HG03025 (cell line): ENCODE measurements around the gene METTL9.
"Not testable (repeated sequence)": the region's sequence is repeated elsewhere in the genome, so short reads cannot be mapped to it uniquely, and the experiment has no call there.

Experiments
- ATAC-seq: cut with Tn5 transposase; IDR thresholded peaks from one replicate; pipeline ENCODE4 v1.9.1; 2021; ENCODE audit warnings: mild to moderate bottlenecking, moderate library complexity; ENCODE audit not compliant: unreplicated experiment, low FRiP score

METTL9 gene

GRCh38 chr16:21654466-21654865 is 55.1 kb downstream of the METTL9 start:
- no peak for ATAC-seq

- ATAC-seq = no peak
These were observed 55.5 kb downstream of the METTL9 start for GRCh38 chr16:21654881-21655280.

- no peak for ATAC-seq
These were observed 57.7 kb downstream of the METTL9 start for GRCh38 chr16:21656795-21657768.

- ATAC-seq = no peak
These were observed 59.7 kb downstream of the METTL9 start for GRCh38 chr16:21659124-21659523.

DNA sequence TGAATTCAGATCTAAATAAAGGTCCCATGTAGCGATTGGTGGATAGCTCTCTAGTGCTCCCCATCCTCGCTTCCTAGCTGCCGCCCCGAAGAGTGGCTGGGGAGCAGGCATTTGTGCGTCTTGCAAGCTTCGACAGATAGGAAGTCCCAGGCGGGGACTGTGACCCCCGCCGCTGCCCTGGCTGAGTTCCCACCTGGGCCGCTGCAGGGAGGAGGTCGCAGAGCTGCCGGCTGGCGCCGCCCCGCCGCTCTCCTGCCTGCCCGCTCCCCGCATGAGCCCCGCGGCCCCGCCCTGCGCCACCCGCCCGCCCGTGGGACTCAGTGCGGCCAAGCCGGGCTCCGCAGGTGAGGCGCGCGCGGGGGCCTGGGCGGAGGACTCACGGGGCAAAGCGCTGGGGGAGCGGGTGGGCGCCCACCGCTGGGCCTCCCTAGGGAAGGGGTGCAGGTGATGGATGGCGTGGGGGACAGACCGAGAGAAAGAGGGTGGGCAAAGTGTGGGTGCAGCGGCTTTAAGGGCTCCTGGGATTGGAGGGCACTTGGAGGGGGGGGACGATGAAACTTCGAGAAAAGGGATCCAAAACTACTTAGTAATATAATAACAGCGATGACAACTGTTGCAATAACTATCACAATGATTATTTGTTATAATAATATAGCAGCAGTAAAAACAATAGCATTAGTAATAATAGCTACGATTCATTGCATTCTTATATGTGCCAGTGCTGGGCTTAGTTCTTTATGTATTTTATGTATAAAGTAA is 64.7 kb downstream of the METTL9 start, which contains the start of gene OTOA:
Gene OTOA, plus strand, starts transcription at position 80 of the 759 bp plus-strand sequence. CDS start 14,547 bp downstream, outside the sequence.
- no peak for ATAC-seq

DNA sequence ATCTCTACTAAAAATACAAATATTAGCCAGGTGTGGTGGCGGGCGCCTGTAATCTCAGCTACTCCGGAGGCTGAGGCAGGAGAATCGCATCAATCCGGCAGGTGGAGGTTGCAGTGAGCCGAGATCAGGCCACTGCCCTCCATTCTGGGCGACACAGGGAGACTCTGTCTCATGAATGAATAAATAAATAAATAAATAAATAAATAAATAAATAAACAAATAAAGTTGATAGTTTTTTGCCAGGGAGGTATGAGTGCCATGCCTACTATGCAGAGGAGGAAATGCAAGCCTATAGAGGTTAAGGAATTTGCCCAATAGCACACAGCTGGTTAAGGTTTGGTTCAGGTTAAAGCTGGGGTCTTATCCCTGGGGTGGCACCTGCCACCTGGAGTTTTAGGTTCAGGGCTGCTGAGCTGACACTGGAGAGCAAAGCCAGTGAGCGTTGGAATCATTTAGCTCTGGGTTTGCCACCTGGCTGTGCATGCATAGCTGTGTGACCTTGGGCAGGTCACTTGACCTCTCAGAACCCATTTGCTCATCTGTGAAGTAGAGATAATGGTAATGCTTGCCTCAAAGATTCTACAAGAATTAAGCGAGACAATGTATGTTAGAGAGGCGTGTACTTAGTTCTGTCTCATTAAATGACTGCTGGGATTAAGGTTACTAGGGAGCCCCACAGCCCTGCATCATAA is 65.6 kb downstream of the METTL9 start:
- ATAC-seq = no peak

GRCh38 chr16:21666772-21667171 is 67.4 kb downstream of the METTL9 start:
- ATAC-seq = no peak

DNA sequence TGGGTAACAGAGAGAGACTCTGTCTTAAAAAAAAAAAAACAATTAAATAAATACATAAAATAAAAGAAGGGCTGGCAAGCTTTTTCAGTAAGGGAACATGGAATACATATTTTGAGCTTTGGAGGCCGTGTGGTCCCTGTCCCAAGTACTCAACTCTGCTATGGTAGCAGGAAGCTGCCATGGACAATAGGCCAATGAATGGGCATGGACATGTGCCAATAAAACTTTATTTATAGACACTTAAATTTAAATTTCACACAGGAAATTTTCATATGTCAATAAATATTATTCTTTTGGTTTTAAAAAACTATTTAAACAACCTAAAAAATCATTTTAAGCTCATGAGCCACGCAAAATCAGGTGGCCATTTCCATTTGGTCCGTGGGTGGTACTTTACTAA is 68.2 kb downstream of the METTL9 start:
- ATAC-seq = no peak

- no peak for ATAC-seq
These were observed 74.1 kb downstream of the METTL9 start for GRCh38 chr16:21673469-21673868.

DNA sequence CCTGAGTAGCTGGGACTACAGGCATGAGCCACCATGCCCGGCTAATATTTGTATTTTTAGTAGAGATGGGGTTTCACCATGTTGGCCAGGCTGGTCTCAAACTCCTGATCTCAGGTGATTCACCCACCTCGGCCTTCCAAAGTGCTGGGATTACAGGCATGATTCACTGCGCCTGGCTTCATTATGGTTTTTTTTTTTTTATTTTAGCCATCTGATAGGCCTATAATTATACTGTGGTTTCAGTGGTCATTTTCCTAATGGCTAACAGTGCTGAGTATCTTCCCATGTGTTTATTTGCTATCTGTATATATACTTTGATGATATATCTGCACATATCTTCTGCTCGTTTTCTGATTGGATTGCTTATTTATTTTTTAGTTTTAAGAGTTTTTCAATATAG is 75.1 kb downstream of the METTL9 start:
- not testable (repeated sequence) for ATAC-seq

DNA sequence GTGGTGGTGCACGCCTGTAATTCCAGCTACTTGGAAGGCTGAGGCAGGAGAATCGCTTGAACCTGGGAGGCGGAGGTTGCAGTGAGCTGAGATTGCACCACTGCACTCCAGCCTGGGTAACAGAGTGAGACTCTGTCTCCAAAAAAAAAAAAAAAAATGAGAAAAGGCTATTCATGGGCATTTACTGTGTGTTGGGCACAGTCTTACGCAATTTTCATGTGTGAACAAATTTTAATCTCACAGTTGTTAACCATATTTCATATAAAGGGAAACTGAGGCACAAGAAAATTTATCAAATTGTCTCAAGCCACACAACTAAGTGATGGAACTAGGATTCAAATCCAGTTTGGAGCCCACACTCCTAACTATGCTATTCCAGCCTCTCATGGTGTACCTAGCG is 81.3 kb downstream of the METTL9 start:
- ATAC-seq = not testable (repeated sequence)

DNA sequence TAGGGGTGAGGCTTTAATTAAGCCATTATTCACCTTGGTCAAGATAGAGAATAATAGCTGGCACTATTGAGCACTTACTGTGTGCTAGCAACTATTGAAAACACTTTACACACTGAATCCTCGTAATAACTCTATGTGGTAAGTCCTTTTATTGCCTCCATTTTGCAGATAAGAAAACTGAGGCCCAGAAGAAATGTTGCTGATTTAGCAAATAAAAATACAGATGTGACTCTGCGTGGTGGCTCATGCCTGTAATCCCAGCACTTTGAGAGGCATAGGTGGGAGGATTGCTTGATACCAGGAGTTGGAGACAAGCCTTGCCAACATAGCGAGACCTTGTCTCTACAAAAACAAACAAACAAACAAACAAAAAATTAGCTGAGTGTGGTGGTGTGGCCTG is 83.8 kb downstream of the METTL9 start:
- no peak for ATAC-seq

DNA sequence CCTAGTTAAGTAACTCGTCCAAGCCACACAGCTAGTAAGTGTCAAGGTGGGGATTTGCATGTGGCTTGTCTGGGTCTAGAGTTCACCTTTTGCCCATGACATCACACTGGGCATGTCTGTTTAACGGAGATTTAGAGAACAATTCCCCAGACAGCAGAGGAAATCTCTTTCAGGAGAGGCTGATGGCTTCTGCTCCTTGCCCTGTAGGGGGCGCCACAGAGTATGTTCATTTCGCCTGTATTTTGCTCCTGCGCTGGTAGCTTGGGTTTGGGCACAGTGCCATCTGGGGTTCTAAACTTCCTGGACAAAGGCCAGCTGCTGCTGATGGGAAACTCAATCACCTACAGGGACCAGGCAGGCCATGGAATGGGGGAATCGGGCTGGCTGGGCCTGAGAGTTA is 84.8 kb downstream of the METTL9 start:
- no peak for ATAC-seq

GRCh38 chr16:21685034-21685455 is 85.7 kb downstream of the METTL9 start:
- no peak for ATAC-seq

GRCh38 chr16:21689107-21689506 is 89.7 kb downstream of the METTL9 start:
- no peak for ATAC-seq

DNA sequence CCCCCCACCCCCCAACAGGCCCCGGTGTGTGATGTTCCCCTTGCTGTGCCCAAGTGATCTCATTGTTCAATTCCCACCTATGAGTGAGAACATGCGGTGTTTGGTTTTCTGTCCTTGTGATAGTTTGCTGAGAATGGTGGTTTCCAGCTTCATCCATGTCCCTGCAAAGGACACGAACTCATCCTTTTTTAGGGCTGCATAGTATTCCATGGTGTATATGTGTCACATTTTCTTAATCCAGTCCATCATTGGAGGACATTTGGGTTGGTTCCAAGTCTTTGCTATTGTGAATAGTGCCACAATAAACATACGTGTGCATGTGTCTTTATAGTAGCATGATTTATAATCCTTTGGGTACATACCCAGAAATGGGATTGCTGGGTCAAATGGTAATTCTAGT is 91.6 kb downstream of the METTL9 start:
- ATAC-seq = not testable (repeated sequence)

- no peak for ATAC-seq
These were observed 95.2 kb downstream of the METTL9 start for GRCh38 chr16:21694609-21695008.

GRCh38 chr16:21697032-21697431 is 97.7 kb downstream of the METTL9 start:
- no peak for ATAC-seq

- ATAC-seq = no peak
These were observed 99.0 kb downstream of the METTL9 start for GRCh38 chr16:21698169-21699032.

DNA sequence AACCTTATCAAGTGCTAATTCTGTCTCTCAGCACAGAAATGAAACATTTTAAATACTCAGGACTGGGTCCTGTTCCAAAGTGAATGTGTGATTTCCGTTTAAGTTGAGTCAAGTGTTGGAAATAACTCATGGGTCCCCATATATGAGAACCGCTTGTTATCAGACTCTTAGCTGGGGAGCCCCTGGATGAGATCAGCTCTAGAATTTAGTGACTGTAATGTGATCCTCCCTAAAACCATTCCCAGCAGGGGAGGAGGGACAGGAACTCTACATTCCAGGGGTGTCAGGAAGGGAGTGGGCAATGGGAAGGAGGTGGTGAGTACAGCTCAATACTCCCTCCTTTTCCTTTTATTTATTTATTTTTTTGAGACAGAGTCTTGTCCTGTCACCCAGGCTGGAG is 101.9 kb downstream of the METTL9 start:
- no peak for ATAC-seq
